ENCODE measurements around the gene SLC4A1. TPM values are rescaled to one million over a fixed set of nuclear protein-coding genes. Genes with fewer than 3 reads are reported as not detected.
A peak's percentile ranks its signal among the peaks of the same experiment; 100 is the strongest.

Gene SLC4A1
- total RNA-seq, 6 experiments from 2014 or later = 0.06 to 31.8 (median 1.2) TPM

GRCh38 chr17:44198721-44199552 is 69.0 kb downstream of the SLC4A1 start:
- no peak for TF ChIP-seq CTCF (IDR thresholded peaks at IDR 0.05)
- TF ChIP-seq POLR2A (IDR thresholded peaks at IDR 0.05) = no peak
- H3K36me3 ChIP-seq = peaks cover 0 to 32% (median 13%) of the 10 kb centered on the region in 4 donors
- H3K4me3 ChIP-seq = peak overlapping the region; percentile 79 to 96 (median 83)
- ATAC-seq = peak; percentile 28 to 43 (median 35)
- 0% methylated on average over 6 of the region's 68 CpGs for WGBS (ENCODE audit: insufficient coverage, low coverage, low lambda C conversion rate, missing lambda C conversion rate)
- no peaks in the 10 kb centered on the region for H3K9me3 ChIP-seq
- H3K27me3 ChIP-seq = no peaks in the 10 kb centered on the region
- peak; percentile 79 to 81 (median 81) for DNase-seq
- H3K4me1 ChIP-seq = peaks cover 0 to 3% (median 0%) of the 10 kb centered on the region in 4 donors
- intact Hi-C loops (cut with DNase I) = loop anchor here in 1 of 2 donors (10.0 kb wide), 1 partner anchor 64 kb away; no protein-coding TSS in a partner anchor
- peak overlapping the region; percentile 90 to 96 (median 92) for H3K27ac ChIP-seq

Small RNA genes within 50 kb of the gene (microRNA-seq; reads per million reads assigned to microRNA genes)
- 0 reads per million in 2 donors for gene MIR6782

Small RNA genes within 50 kb of the gene (small RNA-seq; reads per million reads assigned to genes)
- gene MIR6782 (0 reads per million in 2 experiments), gene RF00012 (0 reads per million in 2 experiments), gene RN7SL507P (0.13 to 0.29 reads per million in 2 experiments), gene RNU6-453P (0 reads per million in 2 experiments)

Other genes with a start within 250 kb of the SLC4A1 start
- gene LSM12, start 201.5 kb downstream of the SLC4A1 start, total RNA-seq = 10 to 100 TPM; 24.2 to 30.6 (median 29.4) TPM
- gene G6PC3, start 197.4 kb downstream of the SLC4A1 start, total RNA-seq = 10 to 100 TPM in 2 of 6 experiments, 1 to 10 TPM in 4; 5.9 to 24.2 (median 9.9) TPM
- gene HDAC5, start 144.5 kb downstream of the SLC4A1 start, total RNA-seq = 10 to 100 TPM; 12.0 to 26.4 (median 15.5) TPM
- 1 to 10 TPM in 1 of 6 experiments, under 1 TPM in 5; 0.20 to 1.1 (median 0.40) TPM for gene HROB, start 126.2 kb downstream of the SLC4A1 start, total RNA-seq
- gene ASB16, start 97.4 kb downstream of the SLC4A1 start, total RNA-seq = 1 to 10 TPM in 1 of 6 experiments, not detected in 5; 1.5 TPM
- gene TMUB2, start 81.2 kb downstream of the SLC4A1 start, total RNA-seq = 10 to 100 TPM; 13.8 to 18.0 (median 15.7) TPM
- 10 to 100 TPM; 20.3 to 26.8 (median 22.1) TPM for gene ATXN7L3, start 68.3 kb downstream of the SLC4A1 start, total RNA-seq
- 10 to 100 TPM; 22.3 to 35.9 (median 32.0) TPM for gene UBTF, start 48.5 kb downstream of the SLC4A1 start, total RNA-seq
- gene RUNDC3A, start 40.5 kb upstream of the SLC4A1 start, total RNA-seq = under 1 TPM in 2 of 6 experiments, not detected in 4; 0.12 to 0.75 TPM
- 100 to 1,000 TPM in 2 of 6 experiments, 10 to 100 TPM in 4; 56.3 to 111 (median 64.6) TPM for gene SLC25A39, start 56.7 kb upstream of the SLC4A1 start, total RNA-seq
- 100 to 1,000 TPM in 5 of 6 experiments, 10 to 100 TPM in 1; 84.5 to 230 (median 150) TPM for gene GRN, start 77.2 kb upstream of the SLC4A1 start, total RNA-seq
- gene FAM171A2, start 95.7 kb upstream of the SLC4A1 start, total RNA-seq = under 1 TPM; 0.16 to 0.68 (median 0.39) TPM
- gene ITGA2B, start 121.5 kb upstream of the SLC4A1 start, total RNA-seq = 1 to 10 TPM in 2 of 6 experiments, under 1 TPM in 3, not detected in 1; 0.37 to 1.5 (median 0.49) TPM
- gene GPATCH8, start 235.3 kb upstream of the SLC4A1 start, total RNA-seq = 10 to 100 TPM in 4 of 6 experiments, 1 to 10 TPM in 2; 8.1 to 14.4 (median 13.1) TPM

All from right lobe of liver (tissue), 6 donors.